ENCODE data around the gene SLC22A23.

Gene SLC22A23

GRCh38 chr6:3252861-3253596, 203.8 kb downstream of the SLC22A23 start:
- no peak overlapping the region for H3K27ac ChIP-seq
- no peak for TF ChIP-seq ZFX (IDR thresholded peaks at IDR 0.05; ENCODE audit: borderline replicate concordance)
- TF ChIP-seq CTCF (IDR thresholded peaks at IDR 0.05): no peak

DNA sequence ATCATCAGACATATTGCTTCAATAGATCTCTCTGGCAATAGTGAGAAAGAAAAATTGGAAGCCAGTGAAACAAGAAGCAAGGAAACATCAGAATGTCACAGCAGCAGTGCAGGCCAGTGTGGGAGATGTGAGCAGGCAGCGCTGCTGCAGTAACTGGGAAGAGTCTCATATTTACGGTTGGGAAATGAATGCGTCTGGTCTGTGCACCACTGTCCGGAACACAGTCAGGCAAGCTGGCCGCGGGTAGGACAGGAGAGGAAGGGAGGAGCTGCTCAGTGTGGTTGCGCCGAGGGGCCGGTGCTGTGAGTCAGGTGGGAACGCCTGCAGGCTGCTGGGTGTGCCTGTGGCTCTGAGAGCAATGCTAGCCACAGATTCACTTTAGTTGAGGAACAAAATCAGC, 204.5 kb downstream of the SLC22A23 start:
- no peak for TF ChIP-seq ZFX (IDR thresholded peaks at IDR 0.05; ENCODE audit: borderline replicate concordance)
- TF ChIP-seq CTCF (IDR thresholded peaks at IDR 0.05): no peak
- no peak overlapping the region for H3K27ac ChIP-seq

DNA sequence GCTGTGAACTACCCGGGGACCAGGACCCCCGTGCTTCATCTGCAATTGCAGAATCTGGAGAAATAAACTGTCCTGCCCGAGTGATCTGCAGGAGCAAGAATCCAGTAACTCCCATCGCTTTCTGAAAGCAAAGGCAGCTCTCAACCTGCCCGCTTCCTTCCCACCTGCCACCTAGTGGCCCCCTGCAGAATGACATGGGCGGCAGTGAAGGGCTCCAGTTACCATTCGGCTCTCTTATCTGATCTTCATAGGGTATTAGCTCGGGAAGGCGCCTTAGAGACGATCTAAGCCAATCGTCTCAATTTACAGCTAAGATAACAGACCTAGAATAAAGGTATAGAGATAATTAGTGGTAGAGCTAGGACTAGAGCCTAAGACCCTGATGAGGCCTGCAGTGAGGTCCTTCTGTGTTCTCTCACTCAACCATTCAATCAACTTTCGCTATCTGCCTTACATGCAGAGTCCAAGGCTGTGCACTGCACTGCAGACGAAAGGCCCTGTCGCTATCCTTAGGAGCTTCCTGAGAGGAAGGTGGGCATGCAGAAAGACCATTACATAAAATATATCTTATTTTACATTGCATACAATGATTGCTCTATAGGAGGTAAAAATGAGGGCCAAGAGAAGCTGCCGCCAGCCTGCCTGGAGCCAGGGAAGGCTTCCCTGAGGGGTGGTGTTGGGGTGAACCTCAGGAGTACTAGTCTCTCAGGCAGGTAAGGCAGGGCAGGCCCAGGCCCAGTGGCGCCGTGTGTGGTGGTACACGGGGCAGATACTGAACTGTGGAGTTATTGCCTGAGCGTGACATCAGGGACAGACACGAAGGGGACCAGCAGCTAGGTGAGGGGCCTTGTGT, 205.2 kb downstream of the SLC22A23 start:
- H3K27ac ChIP-seq: no peak overlapping the region
- no peak for TF ChIP-seq ZFX (IDR thresholded peaks at IDR 0.05; ENCODE audit: borderline replicate concordance)
- TF ChIP-seq CTCF (IDR thresholded peaks at IDR 0.05): peak; percentile 94

DNA sequence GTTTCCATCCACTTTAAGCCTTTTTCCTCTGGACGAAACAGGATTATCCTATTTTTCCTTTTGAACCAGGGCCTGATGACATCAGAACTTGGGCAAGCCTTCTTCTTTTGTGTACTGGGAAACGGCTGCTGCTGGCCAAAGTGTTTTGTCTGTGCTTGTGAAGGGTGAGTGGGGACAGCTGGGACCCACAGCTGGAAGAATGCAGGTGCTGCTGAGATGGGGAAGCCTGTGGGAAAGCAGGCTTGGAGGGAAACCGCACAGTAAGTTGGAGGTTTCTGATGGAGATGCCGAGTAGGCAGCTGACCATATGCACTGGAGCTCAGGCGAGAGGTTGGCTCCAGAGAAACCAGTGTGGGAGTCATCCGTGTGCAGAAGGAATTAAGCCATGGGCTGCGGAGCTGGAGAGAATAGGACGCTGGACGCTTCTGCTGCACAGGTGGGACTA, 206.6 kb downstream of the SLC22A23 start:
- TF ChIP-seq ZFX (IDR thresholded peaks at IDR 0.05; ENCODE audit: borderline replicate concordance) (no peak), CTCF (IDR thresholded peaks at IDR 0.05) (no peak)
- no peak overlapping the region for H3K27ac ChIP-seq

- no peak overlapping the region for H3K27ac ChIP-seq
- TF ChIP-seq ZFX (IDR thresholded peaks at IDR 0.05; ENCODE audit: borderline replicate concordance) (no peak), CTCF (IDR thresholded peaks at IDR 0.05) (no peak)
These were observed 207.0 kb downstream of the SLC22A23 start for GRCh38 chr6:3249821-3250220.

- no peak overlapping the region for H3K27ac ChIP-seq
- TF ChIP-seq CTCF (IDR thresholded peaks at IDR 0.05) (no peak), ZFX (IDR thresholded peaks at IDR 0.05; ENCODE audit: borderline replicate concordance) (no peak)
These were observed 209.3 kb downstream of the SLC22A23 start for GRCh38 chr6:3247255-3248146.

Measured in 22Rv1 (cell line).